ENCODE results near the gene CYP2A13. TPM values are rescaled to one million over a fixed set of nuclear protein-coding genes. Genes with fewer than 3 reads are reported as not detected.
"Not testable (repeated sequence)": the region's sequence is repeated elsewhere in the genome, so short reads cannot be mapped to it uniquely, and the experiment has no call there.

The CYP2A13 gene, protein sequence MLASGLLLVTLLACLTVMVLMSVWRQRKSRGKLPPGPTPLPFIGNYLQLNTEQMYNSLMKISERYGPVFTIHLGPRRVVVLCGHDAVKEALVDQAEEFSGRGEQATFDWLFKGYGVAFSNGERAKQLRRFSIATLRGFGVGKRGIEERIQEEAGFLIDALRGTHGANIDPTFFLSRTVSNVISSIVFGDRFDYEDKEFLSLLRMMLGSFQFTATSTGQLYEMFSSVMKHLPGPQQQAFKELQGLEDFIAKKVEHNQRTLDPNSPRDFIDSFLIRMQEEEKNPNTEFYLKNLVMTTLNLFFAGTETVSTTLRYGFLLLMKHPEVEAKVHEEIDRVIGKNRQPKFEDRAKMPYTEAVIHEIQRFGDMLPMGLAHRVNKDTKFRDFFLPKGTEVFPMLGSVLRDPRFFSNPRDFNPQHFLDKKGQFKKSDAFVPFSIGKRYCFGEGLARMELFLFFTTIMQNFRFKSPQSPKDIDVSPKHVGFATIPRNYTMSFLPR
- polyA plus RNA-seq (ENCODE audit: insufficient read length in 4 of 4), result not detected

DNA sequence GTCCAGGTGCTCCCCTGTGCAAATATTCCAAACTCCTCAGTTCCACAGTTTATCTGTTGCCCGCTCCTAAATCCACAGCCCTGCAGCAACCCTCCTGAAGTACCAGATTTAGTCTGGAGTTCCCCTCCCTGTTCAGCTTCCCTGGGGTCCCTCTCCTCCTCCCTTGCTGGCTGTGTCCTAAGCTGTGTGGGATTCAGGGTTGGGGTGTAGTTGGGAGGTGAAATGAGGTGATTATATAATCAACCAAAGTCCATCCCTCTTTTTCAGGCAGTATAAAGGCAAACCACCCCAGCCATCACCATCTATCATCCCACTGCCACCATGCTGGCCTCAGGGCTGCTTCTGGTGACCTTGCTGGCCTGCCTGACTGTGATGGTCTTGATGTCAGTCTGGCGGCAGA lies at the start of gene CYP2A13:
CYP2A13 (plus strand) TSS at position 301 of the 400 bp plus-strand sequence; CDS start at position 322, 21 bp downstream.
- DNase-seq (ENCODE audit: low read depth in 4 of 4, low spot score in 2 of 4), result no peak

DNA sequence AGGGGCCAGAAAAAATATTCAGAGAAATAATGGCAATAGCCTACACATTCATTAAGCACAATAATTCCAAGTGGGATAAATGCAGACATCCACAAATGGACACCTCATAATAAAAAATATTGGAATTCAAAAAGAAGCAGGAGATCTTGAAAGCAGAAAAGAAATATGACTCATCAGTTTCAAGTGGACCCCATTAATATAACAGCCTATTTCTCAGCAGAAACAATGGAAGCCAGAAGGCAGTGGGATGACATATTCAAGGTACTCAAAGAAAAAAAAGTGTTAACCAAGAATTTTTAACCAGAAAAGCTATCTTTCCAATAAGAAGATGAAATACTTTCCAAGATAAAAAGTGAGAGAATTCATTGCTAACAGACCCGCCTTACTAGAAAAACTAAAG lies 48.4 kb upstream of the CYP2A13 start:
- DNase-seq (ENCODE audit: low read depth in 4 of 4, low spot score in 2 of 4), result no peak

DNA sequence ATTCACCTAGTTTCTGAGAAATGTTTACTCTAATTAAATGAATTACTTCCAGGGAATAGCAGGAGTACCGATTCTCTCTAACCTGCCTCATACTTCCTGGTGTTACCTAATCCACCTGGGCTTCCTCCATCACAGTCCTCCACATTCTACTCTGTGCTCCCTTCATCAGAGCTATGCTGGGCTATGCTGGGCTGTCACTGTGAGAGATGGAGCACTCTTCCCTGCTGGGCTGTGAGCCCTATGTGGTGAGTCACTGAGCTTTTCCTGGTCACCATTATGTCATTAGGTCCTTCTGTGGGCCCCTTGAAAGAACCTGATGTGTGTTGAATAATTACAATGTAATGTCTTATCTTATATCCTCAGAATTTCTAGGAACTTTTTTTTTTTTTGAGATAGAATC lies 43.2 kb upstream of the CYP2A13 start:
- not testable (repeated sequence) for DNase-seq (ENCODE audit: low read depth in 4 of 4, low spot score in 2 of 4)

DNA sequence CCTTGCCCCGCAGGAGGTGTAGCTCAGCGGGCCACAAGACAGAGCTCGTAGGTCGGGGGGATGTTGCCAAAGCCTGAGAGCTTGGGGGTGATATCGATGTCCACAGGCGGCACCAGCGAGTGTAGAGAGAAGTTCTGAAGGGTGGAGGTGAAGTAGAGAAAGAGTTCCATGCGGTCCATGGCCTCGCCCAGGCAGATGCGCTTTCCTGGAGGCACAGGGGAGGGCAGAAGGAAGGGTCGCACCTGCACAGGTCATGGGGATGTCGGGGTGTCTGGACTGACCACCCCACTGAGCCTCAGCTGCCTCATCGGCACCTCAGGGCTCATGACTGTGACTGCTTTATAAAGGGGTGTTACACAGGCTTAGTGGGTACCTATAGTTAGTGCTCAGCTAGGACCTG lies 37.8 kb upstream of the CYP2A13 start:
- no peak for DNase-seq (ENCODE audit: low read depth in 4 of 4, low spot score in 2 of 4)

DNA sequence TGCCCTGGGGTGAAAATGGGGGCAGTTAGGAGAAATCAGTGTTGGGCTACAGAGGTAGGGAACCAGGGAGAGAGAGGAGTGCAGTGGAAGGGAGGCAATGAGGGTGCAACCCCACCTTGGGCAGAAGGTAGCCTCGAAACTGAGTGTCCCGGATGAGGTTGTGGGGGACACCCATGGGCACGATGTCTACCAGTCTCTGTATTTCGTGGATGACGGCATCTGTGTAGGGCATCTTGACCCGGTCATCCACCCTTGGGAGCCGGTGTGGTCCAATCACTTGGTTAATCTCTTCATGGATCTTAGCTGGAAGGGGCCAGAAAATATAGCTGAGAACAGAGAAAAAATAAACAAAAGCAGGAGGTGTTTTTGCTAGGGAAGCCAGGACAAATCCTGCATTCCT lies 36.1 kb upstream of the CYP2A13 start:
- DNase-seq (ENCODE audit: low read depth in 4 of 4, low spot score in 2 of 4), result not testable (repeated sequence)

DNA sequence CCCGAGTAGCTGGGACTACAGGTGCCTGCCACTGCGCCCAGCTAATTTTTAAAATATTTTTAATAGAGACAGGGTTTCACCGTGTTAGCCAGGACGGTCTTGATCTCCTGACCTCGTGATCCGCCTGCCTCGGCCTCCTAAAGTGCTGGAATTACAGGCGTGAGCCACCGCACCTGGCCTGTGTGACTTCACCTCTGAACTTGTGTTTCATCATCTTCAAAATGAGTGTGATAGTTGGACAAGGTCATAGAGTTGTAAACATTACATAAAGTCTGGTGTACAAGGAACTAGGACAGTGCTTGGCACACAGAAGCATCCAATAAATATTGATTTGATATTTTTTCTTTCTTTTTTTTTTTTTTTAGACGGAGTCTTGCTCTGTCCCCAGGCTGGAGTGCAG lies 34.9 kb upstream of the CYP2A13 start:
- not testable (repeated sequence) for DNase-seq (ENCODE audit: low read depth in 4 of 4, low spot score in 2 of 4)

DNA sequence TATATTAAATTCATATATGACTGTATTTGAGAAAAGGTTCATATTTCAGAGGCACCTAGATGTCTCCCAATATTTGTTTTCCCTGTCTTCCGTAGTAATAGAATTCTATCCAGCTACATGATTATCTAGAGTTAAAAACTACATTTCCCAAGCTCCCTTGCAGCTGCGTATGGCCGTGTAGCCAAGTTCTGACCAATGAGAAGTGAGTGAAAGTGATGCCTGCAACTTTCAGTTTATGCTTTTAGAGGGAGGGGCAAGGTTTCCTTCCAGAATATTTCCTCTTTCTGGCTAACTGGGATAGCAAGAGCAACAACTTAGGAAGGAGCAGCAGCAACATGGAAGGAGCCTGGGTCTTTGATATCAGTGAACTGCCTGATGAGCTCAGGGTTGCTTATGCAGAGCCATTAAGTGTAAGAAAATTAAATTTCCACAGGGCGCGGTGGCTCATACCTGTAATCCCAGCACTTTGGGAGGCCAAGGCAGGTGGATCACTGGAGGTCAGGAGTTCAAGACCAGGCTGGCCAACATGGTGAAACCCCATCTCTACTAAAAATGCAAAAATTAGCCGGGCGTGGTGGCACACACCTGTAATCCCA lies 23.2 kb upstream of the CYP2A13 start:
- DNase-seq (ENCODE audit: low read depth in 4 of 4, low spot score in 2 of 4), result no peak

DNA sequence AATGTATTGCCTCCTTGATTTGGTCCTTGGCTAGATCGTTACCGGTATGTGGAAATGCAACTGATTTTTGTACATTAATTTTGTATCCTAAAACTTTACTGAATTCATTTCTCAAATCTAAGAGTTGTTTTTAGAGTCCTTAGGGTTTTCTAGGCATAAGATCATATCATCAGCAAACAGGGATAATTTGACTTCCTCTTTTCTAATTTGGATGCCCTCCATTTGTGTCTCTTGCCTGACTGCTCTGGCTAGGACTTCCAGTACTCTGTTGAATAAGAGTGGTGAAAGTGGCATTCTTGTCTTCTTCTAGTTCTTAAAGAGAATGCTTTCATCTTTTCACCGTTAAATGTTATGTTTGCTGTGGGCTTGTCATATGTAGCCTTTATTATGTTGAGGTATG lies 12.0 kb upstream of the CYP2A13 start:
- no peak for DNase-seq (ENCODE audit: low read depth in 4 of 4, low spot score in 2 of 4)

DNA sequence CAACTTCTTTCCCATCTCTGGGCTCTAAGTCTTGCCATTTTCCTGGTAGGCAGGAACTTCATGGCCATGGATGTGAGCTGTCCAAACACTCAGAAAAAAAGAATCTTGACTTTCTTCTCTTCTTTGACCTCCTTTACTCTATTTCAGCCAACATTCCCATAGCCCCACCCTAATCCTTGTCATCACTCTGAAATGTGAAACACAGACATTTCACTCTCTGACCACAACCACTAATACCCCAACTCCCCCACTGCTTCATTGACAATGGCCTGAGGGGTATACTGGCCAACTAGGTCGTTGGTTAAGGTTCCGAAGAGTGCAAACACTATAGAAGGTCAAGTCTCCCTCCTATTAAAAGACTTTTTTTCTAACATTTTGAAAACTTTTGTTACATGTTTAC lies 4.7 kb upstream of the CYP2A13 start:
- no peak for DNase-seq (ENCODE audit: low read depth in 4 of 4, low spot score in 2 of 4)

DNA sequence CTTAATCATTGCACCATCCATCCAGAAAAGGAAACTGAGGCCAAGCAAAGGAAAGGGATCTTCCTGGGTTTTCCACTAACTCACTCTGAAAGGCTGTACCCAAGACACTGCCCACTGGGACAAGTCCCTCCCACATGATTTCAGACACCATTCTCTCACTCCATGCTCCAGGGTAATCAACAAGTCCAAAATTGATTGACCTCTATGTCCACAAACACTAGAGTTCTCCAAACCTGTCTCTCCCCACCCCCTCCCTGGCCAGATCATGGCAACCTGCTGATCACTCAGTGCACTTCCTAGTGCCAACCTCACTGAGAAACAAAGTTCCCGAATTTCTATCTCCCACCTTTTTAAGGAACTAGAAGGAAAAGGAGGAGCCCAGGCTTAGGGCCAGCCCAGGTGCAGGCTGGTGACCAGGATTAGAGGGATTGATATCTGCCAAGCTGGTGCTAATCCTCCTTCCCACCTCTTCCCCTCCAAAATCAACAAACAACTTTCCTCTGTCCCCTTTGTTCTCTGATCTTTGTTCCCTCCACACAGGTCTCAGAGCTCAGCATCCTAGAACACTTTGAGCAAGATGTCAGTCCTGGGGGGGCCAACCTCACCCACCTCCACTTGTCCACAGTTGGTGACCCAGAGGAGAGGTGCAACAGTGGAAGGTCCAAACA lies 2.4 kb upstream of the CYP2A13 start:
- no peak for DNase-seq (ENCODE audit: low read depth in 4 of 4, low spot score in 2 of 4)

DNA sequence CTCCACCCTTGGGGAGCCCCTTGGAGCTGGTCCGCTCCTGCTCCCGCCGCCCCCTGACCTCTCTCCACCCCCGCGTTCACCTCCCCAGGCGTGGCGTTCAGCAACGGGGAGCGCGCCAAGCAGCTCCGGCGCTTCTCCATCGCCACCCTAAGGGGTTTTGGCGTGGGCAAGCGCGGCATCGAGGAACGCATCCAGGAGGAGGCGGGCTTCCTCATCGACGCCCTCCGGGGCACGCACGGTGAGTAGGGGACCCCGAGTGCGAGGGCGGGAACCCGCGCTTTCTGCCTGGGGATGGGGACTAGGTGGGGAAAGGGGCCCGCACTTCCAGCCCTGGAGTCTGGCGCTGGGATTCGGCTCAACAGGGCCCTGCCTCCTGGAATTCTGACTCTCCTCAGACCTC lies 1.7 kb downstream of the CYP2A13 start:
- no peak for DNase-seq (ENCODE audit: low read depth in 4 of 4, low spot score in 2 of 4)

DNA sequence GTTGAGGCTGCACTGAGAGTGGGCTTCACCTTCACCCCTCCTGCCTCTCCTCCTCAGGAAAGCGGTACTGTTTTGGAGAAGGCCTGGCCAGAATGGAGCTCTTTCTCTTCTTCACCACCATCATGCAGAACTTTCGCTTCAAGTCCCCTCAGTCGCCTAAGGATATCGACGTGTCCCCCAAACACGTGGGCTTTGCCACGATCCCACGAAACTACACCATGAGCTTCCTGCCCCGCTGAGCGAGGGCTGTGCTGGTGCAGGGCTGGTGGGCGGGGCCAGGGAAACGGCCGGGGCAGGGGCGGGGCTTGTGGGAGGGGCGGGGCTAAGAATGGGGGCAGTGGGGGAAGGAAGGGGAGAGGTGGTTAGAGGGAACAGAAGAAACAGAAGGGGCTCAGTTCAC lies 7.5 kb downstream of the CYP2A13 start:
- no peak for DNase-seq (ENCODE audit: low read depth in 4 of 4, low spot score in 2 of 4)

DNA sequence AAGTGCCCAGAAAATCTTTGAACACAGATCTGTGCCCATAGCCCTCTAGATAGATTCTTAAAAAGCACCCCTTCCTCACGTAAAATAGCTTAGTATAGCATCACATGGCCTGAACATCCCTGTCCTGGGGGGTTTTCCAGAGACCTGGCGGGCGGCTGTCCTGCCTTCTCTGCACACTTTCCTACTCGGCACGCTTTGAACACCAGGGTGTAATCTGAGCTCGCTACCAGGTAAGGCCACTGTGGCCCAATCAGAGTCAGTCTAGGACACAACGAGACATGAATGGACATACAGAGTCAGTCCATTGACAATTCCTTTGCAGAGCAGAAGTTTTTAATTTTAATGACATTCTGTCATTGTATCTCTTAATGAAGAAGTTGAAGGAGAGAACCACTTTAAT lies 8.1 kb downstream of the CYP2A13 start:
- DNase-seq (ENCODE audit: low read depth in 4 of 4, low spot score in 2 of 4), result no peak

DNA sequence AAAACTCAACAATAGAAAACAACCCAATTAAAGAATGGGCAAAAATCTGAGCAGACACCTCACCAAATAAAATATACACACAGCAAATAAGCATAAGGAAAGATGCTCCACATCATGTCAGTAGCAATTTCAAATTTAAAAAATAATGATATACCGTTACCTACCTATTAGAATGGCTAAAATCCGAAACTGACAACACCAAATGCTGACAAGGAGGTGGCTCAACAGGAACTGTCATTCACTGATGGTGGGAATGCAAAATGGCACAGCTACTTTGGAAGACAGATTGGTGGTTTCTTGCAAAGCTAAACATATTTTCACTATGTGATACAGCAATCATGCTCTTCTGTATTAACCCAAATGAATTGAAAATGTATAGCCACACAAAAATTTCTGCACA lies 9.1 kb downstream of the CYP2A13 start:
- no peak for DNase-seq (ENCODE audit: low read depth in 4 of 4, low spot score in 2 of 4)

DNA sequence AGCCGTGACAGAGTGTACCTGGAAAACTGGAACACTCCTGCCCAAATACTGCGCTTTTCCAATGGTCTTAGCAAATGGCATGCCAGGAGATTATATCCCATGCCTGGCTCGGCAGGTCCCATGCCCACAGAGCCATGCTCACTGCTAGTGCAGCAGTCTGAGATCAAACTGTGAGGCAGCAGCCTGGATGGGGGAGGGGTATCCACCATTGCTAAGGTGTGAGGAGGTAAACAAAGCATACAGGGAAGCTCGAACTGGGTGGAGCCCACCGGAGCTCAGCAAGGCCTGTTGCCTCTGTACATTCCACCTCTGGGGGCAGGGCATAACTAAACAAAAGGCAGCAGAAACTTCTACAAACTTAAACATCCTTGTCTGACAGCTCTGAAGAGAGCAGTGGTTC lies 10.5 kb downstream of the CYP2A13 start:
- no peak for DNase-seq (ENCODE audit: low read depth in 4 of 4, low spot score in 2 of 4)

DNA sequence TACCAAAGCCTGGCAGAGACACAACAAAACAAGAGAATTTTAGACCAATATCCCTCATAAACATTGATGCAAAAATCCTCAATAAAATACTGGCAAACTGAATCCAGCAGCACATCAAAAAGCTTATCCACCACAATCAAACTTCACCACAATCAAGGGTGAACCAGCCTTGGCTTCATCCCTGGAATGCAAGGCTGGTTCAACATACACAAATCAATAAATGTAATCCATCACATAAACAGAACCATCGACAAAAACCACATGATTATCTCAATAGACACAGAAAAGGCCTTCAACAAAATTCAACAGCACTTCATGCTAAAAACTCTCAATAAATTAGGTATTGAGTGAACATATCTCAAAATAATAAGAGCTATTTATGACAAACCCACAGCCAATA lies 14.0 kb downstream of the CYP2A13 start:
- DNase-seq (ENCODE audit: low read depth in 4 of 4, low spot score in 2 of 4), result not testable (repeated sequence)

DNA sequence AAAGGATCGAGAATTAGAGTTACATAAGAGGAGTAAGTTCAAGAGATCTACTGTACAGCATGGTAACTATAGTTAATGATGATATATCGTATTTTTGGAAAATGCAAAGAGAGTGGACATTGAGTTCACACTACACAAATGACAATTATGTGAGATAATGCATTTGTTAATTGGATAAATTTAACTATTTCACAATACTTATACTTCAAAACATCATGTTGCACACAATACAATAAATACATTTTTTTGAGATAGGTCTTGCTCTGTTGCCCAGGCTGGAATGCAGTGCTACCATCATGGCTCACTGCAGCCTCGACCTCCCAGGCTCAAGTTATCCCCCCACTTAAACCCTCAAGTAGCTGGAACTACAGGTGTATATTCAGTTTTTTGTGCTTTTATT lies 17.9 kb downstream of the CYP2A13 start:
- DNase-seq (ENCODE audit: low read depth in 4 of 4, low spot score in 2 of 4), result no peak

DNA sequence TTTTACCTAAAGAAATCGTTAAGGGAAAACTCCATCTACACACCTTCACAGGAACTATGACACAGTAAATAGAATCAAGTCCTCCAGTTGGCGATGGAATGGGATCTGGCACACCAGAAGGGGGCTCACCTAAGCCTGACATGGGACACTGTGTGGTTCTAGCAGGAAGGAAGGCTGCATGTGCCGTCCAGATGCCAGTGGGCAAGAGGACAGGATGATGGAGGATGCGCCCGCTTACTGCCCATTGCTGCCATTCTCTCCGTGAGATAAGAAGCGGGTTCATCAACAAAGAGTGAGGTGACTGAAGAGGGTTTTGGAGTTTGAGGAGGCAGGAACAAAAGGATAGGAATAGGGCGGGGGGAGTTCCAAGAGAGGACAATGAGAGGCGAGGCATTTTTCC lies 23.0 kb downstream of the CYP2A13 start:
- DNase-seq (ENCODE audit: low read depth in 4 of 4, low spot score in 2 of 4), result no peak

DNA sequence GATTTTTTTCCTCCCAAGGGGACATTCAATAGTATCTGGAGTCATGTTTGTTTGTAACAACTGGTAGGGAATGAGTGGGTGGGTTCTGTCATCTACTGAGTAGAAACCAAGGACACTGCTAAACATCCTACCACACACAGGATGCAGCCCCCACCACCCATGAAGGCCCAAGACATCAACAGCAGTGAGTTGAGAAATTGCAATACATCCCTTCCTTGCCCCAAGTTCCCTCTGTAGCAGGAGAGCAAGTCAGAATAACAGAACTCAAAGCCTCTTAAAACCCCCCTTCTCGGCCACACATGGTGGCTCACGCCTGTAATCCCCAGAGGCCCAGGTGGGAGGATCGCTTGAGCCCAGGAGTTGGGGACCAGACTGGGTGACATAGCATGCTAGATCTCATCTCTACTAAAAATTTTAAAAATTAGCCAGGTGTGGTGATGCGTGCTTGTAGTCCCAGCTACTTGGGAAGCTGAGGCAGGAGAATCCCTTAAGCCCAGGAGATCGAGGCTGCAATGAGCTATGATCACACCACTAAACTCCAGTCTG lies 23.6 kb downstream of the CYP2A13 start:
- DNase-seq (ENCODE audit: low read depth in 4 of 4, low spot score in 2 of 4), result no peak

DNA sequence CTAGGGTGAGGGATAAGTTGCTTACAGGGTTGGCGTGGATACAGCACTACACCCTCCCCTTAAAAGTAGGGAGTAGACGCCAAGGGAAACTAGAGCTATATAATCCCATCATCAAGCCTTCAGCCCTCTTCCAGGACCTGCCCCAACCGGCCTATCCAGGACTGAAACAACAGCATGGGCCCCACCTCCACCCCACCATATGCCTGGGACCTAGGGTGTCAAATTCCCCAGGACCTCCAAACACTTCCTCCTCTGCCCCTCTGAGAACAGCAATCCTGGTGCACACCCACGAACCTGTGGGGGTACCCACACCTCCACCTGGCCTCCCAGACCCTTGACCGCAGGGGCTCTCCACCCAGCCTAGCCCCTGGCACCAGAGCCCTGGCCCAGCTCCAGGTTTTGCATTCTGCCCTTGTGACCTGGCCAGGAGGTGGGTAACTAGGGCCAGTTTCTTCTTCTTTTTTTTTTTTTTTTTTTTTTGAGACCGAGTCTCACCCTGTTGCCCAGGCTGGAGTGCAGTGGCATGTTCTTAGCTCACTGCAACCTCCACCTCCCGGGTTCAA lies 24.6 kb downstream of the CYP2A13 start:
- no peak for DNase-seq (ENCODE audit: low read depth in 4 of 4, low spot score in 2 of 4)

DNA sequence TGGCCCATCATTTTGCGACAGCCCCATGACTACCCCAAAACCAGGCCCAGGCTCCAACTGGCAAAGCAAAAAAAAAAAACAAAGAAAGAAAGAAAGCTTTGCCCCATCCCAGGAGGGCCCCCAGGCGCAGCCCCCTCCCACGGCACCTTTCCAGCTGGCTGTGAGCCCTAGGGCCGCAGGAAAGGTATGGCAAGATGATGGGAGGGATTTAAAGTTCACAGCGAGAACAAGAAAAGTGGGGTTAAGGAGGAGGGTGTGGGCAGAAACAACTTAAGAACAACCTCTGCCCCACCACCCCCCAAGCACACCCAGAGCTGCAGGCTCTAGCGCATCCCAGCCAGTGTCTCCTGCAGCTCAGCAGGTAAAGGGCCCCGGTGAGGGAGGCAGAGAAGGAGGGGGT lies 25.9 kb downstream of the CYP2A13 start, which contains the start of gene CYP2F1:
CYP2F1 (plus strand) TSS at position 301 of the 400 bp plus-strand sequence. CDS start 1,757 bp downstream, outside the sequence.
- no peak for DNase-seq (ENCODE audit: low read depth in 4 of 4, low spot score in 2 of 4)

All from left renal cortex interstitium (tissue), 4 donors.